B cell (primary cell): Measurements from ENCODE around the gene UTP25.

Experiments
- CTCF ChIP-seq: fragments of 200-600 bp; IDR thresholded peaks from one replicate; pipeline ENCODE4 v1.8.0; 2022; ENCODE audit warnings: antibody characterized with exemption, mild to moderate bottlenecking
- EZH2 ChIP-seq: IDR thresholded peaks from 2 replicates; pipeline ENCODE4 v1.6.1; 2012; ENCODE audit warnings: borderline replicate concordance, low read depth, mild to moderate bottlenecking, moderate library complexity, low read length; ENCODE audit not compliant: insufficient read depth, poor library complexity, severe bottlenecking

GRCh38 chr1:209893751-209894150 is 66.0 kb downstream of the UTP25 start:
- TF ChIP-seq CTCF (no peak), EZH2 (no peak)
